GM12878 (cell line): Measurements from ENCODE around the gene PLA2G6. TPM values are rescaled to one million over a fixed set of nuclear protein-coding genes. Genes with fewer than 3 reads are reported as not detected.

Experiments
- ATAC-seq: fragments of 200-7000 bp; cut with Tn5 transposase; 3 replicates; pipeline ENCODE4 v1.9.1; 2020; ENCODE audit warnings: mild to moderate bottlenecking, moderate library complexity
- BruUV-seq: library from RNA; stranded (reverse); fragments of 400-500 nt; replicated peaks from 2 replicates; lab custom pipeline; 2021; lab: Mats Ljungman, UMichigan
- CTCF ChIA-PET: fragments of 300-600 bp; sonication (Branson Sonifier 250); formaldehyde crosslinking; extraction: SDS; loops from one replicate; lab custom pipeline; 2021; ENCODE audit warnings: inconsistent platforms; lab: Yijun Ruan, JAX
- POLR2A ChIA-PET: fragments of 350-600 bp; formaldehyde crosslinking; extraction: SDS; loops from one replicate; lab custom pipeline; 2021; ENCODE audit warnings: inconsistent platforms; lab: Charles Lee
- RAD21 ChIA-PET: fragments of 300-600 bp; sonication (Branson Sonifier 250); formaldehyde crosslinking; loops from one replicate; lab custom pipeline; 2023; ENCODE audit warnings: antibody characterized with exemption; ENCODE audit not compliant: unreplicated experiment; lab: Charles Lee
- SMC1A ChIA-PET: fragments of 300-600 bp; sonication (Branson Sonifier 250); formaldehyde crosslinking; loops from one replicate; lab custom pipeline; 2023; ENCODE audit not compliant: unreplicated experiment, uncharacterized antibody; lab: Charles Lee
- DNase-seq: peaks from one replicate; pipeline ENCODE4 v3.0.0-alpha.2; 2011; ENCODE audit warnings: low read depth, low spot score
- FAIRE-seq: peaks from 3 replicates; lab custom pipeline; 2011; peaks lifted over from hg19 to GRCh38; lab: Jason Lieb, UNC
- H2AFZ ChIP-seq: 2 replicates; pipeline ENCODE4 v1.6.0; 2011; ENCODE audit warnings: low read depth, low read length, control low read depth; ENCODE audit not compliant: control insufficient read depth
- H3K27ac ChIP-seq: 2 replicates; pipeline ENCODE4 v1.5.1; 2011; ENCODE audit warnings: control low read depth; ENCODE audit not compliant: control insufficient read depth, insufficient read depth
- H3K27me3 ChIP-seq, 2 experiments: replicated peaks in 1 of 2; 2 replicates each; pipeline versions ENCODE4 v1.6.0 to v1.6.1; 2011; ENCODE audit warnings: low read length in 1 of 2; ENCODE audit not compliant: control insufficient read depth in 2 of 2, insufficient read depth in 2 of 2
- H3K36me3 ChIP-seq, 2 experiments: 2 replicates each; pipeline ENCODE4 v1.5.1; 2011; ENCODE audit warnings: low read length in 1 of 2; ENCODE audit not compliant: control insufficient read depth in 2 of 2, insufficient read depth in 2 of 2
- H3K4me1 ChIP-seq: 2 replicates; pipeline ENCODE4 v1.6.1; 2011; ENCODE audit warnings: mild to moderate bottlenecking, low read length, moderate library complexity, mixed read lengths; ENCODE audit not compliant: control insufficient read depth, insufficient read depth
- H3K4me2 ChIP-seq: 2 replicates; pipeline ENCODE4 v1.6.0; 2011; ENCODE audit warnings: control low read depth; ENCODE audit not compliant: control insufficient read depth, insufficient read depth
- H3K4me3 ChIP-seq: fragments of 200-600 bp; sonication (generic); 2 replicates; pipeline ENCODE4 v1.5.1; 2016
- H3K79me2 ChIP-seq: 2 replicates; pipeline ENCODE4 v1.6.0; 2011; ENCODE audit warnings: low read length; ENCODE audit not compliant: control insufficient read depth, insufficient read depth
- H3K9ac ChIP-seq: 2 replicates; pipeline ENCODE4 v1.8.0; 2011; ENCODE audit warnings: low read length, control low read depth, mixed read lengths; ENCODE audit not compliant: control insufficient read depth, insufficient read depth
- H3K9me3 ChIP-seq: replicated peaks from 3 replicates; pipeline ENCODE4 v1.5.1; 2011; ENCODE audit warnings: mild to moderate bottlenecking, low read length; ENCODE audit not compliant: control insufficient read depth, insufficient read depth
- H4K20me1 ChIP-seq: 2 replicates; pipeline ENCODE4 v1.6.0; 2011; ENCODE audit not compliant: control insufficient read depth, insufficient read depth
- BCL11A ChIP-seq: IDR thresholded peaks from 2 replicates; pipeline ENCODE4 v1.6.1; 2011; ENCODE audit warnings: low read depth, low read length
- CTCF ChIP-seq, 3 experiments: IDR thresholded peaks in 2 of 3; conservative IDR thresholded peaks in 1 of 3; 2 replicates each; pipeline ENCODE4 v1.5.1; 2011; ENCODE audit warnings: low read depth in 3 of 3, low read length in 3 of 3, mild to moderate bottlenecking in 3 of 3, control low read depth in 2 of 3, moderate library complexity in 2 of 3, inconsistent platforms in 1 of 3, mixed read lengths in 1 of 3; ENCODE audit not compliant: control insufficient read depth in 2 of 3, insufficient read depth in 1 of 3; ENCODE audit errors: extremely low read depth in 1 of 3
- EP300 ChIP-seq, 2 experiments: fragments of 150-350 bp in 1 of 2; IDR thresholded peaks; 2 replicates each; pipeline ENCODE4 v1.6.1; 2011 to 2012; ENCODE audit warnings: low read depth in 2 of 2, low read length in 2 of 2, borderline replicate concordance in 1 of 2, improper control_type of control experiment in 1 of 2, inconsistent platforms in 1 of 2; ENCODE audit not compliant: control insufficient read depth in 1 of 2
- RAD21 ChIP-seq: IDR thresholded peaks from 2 replicates; pipeline ENCODE4 v1.6.1; 2011; ENCODE audit warnings: mild to moderate bottlenecking, low read depth, low read length, moderate library complexity; ENCODE audit not compliant: insufficient read depth
- RFX5 ChIP-seq: IDR thresholded peaks from 2 replicates; pipeline ENCODE4 v1.6.1; 2011; ENCODE audit warnings: low read depth, low read length, improper control_type of control experiment
- SMC3 ChIP-seq: IDR thresholded peaks from 2 replicates; pipeline ENCODE4 v1.6.1; 2011; ENCODE audit warnings: low read length, improper control_type of control experiment, borderline replicate concordance
- SREBF1 ChIP-seq: IDR thresholded peaks from 2 replicates; pipeline ENCODE4 v1.6.1; 2012; ENCODE audit warnings: mild to moderate bottlenecking, low read length
- STAT3 ChIP-seq: IDR thresholded peaks from 2 replicates; pipeline ENCODE4 v1.6.1; 2011; ENCODE audit warnings: low read depth, low read length, improper control_type of control experiment
- USF1 ChIP-seq: IDR thresholded peaks from 2 replicates; pipeline ENCODE4 v1.6.1; 2011; ENCODE audit warnings: borderline replicate concordance, low read depth, mild to moderate bottlenecking, moderate library complexity, mixed read lengths, low read length; ENCODE audit not compliant: insufficient read depth; ENCODE audit errors: extremely low read length
- YY1 ChIP-seq: IDR thresholded peaks from 2 replicates; pipeline ENCODE4 v1.6.1; 2011; ENCODE audit warnings: low read depth, mild to moderate bottlenecking, low read length
- ZNF622 ChIP-seq: fragments of 450-650 bp; IDR thresholded peaks from 2 replicates; pipeline ENCODE4 v1.6.1; 2017; ENCODE audit warnings: mild to moderate bottlenecking, inconsistent platforms
- WGBS: methylation state at CpG from one replicate; pipeline ENCODE4 v1.1.6; 2016; ENCODE audit warnings: low lambda C conversion rate; ENCODE audit not compliant: insufficient replicate concordance, insufficient coverage; ENCODE audit errors: missing lambda C conversion rate; 5-methylcytosine and 5-hydroxymethylcytosine counted together
- in situ Hi-C: fragments of 300-500 bp; cut with MboI; formaldehyde crosslinking; loops from 9 replicates; pipeline ENCODE4 v1.14.3; 2018; ENCODE audit warnings: mixed read lengths
- intact Hi-C: fragments of 100-400 bp; cut with micrococcal nuclease; formaldehyde crosslinking; loops from one replicate; pipeline ENCODE4 v1.14.2; 2022; ENCODE audit not compliant: unreplicated experiment
- polyA plus RNA-seq, 11 experiments: library from polyadenylated mRNA; depleted of rRNA in 4 of 11; unstranded in 6 of 11; stranded (reverse) in 5 of 11; fragments of >200 nt; fragmentation: Nextera tagmentation in 4 of 11; fragmentation: Illumina TruSeq in 1 of 11; extraction: Ambion mirVana in 4 of 11; extraction: Trizol in 1 of 11; gene quantifications; 1 replicate in 1 of 11; 2 replicates in 10 of 11; pipeline versions ENCODE4 v1.2.1 to v1.2.3, GENCODE V29; 2011 to 2016; ENCODE audit warnings: inconsistent platforms in 2 of 11, missing spikeins in 2 of 11, low read depth in 1 of 11
- total RNA-seq, 4 experiments: library from RNA; depleted of rRNA in 3 of 4; stranded (reverse); fragments of >200 nt in 3 of 4; fragmentation: Illumina TruSeq in 1 of 4; extraction: Trizol in 1 of 4; gene quantifications; 2 replicates each; pipeline versions ENCODE4 v1.2.1 to v1.2.3, GENCODE V29; 2013 to 2021
- TF ChIP-seq, protein P1 (sequence below): fragments of 450-650 bp; IDR thresholded peaks from 2 replicates; pipeline ENCODE4 v1.6.1; 2014; ENCODE audit warnings: mild to moderate bottlenecking

PLA2G6 gene
- total and polyA plus RNA-seq, 10 of the 15 experiments (the other 5 are each of a cell fraction or from before 2014, with no cell fraction given), result 0.15 to 42.2 (median 15.8) TPM

DNA sequence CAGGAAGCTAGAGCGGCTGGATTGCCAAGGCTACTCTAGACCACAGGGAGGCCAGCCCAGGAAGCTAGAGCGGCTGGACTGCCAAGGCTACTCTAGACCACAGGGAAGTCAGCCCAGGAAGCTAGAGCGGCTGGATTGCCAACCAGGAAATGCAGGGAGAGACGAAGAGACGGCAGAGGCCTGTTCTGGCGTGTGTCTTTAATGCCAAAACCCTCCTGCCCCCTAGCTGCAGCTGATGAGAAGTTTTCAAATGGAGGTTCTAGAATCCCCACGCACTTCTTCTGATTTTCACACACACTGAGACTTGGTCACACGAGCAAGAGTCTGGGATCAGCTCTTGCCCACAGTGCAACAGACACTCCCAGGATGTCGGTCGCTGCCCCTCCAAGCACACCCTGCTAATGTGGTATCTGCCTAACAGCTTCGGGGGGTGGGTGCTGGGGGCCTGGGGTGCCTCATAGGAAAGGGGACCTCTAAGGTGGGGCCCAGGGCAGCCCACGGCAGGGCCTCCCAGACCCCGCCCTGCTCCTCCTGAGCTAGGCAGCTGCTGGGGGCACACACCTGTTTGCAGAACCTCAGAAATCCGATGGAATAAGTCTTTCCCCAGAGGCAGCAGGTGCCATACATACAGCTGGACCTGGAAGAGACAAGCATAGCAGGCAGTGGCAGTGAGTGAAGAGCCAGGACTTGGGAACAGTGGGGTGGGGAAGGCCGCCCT is 48.6 kb upstream of the PLA2G6 start:
- Histone ChIP-seq H3K4me3 (no peak overlapping the region), H4K20me1 (no peaks in the 10 kb centered on the region), H3K4me1 (no peaks in the 10 kb centered on the region), H3K4me2 (no peak overlapping the region), H3K27me3 (no peaks in the 10 kb centered on the region), H3K79me2 (no peaks in the 10 kb centered on the region), H3K27ac (no peak overlapping the region), H2AFZ (no peak overlapping the region), H3K36me3 (peaks cover 3 to 5% of the 10 kb centered on the region in 2 experiments; a peak in 3 of 4 replicates), H3K9ac (no peak overlapping the region), H3K9me3 (no peaks in the 10 kb centered on the region)
- FAIRE-seq, result no peak
- POLR2A ChIA-PET, result no interaction called here
- SMC1A ChIA-PET, result interaction anchor here (0.7 to 1.6 kb wide), 4 partner anchors 44 to 130 kb away, joined by 3 to 6 read pairs (median 3); no protein-coding TSS in a partner anchor
- no peak for DNase-seq
- CTCF ChIA-PET, result interaction anchor here (1.0 to 4.3 kb wide), 9 partner anchors 16 to 178 kb away, joined by 3 to 22 read pairs (median 5); no protein-coding TSS in a partner anchor
- BruUV-seq, result no TSS peak
- RAD21 ChIA-PET, result interaction anchor here (1.0 to 2.4 kb wide), 5 partner anchors 11 to 177 kb away, joined by 3 to 14 read pairs (median 6); no protein-coding TSS in a partner anchor
- intact Hi-C loops, result no loop called here
- 79% methylated on average over 14 of the region's 15 CpGs for WGBS
- TF ChIP-seq CTCF (IDR thresholded peaks at IDR 0.05 in 2 of 3, conservative IDR thresholded peaks at IDR 0.05 in 1 of 3; ENCODE audit: control insufficient read depth in 2 of 3, extremely low read depth in 1 of 3, insufficient read depth in 1 of 3, low read depth in 3 of 3, low read length in 3 of 3) (peak; percentile 42 to 45 (median 42); a peak in 5 of 6 replicates), RAD21 (peak; percentile 74), BCL11A (no peak), ZNF622 (no peak), SMC3 (peak; percentile 50; the same call in 1 of the 2 replicates), STAT3 (no peak), USF1 (no peak), YY1 (0 out of 2 replicates have a peak, but pooled peaks have one; percentile 35), EP300 (IDR thresholded peaks at IDR 0.05; ENCODE audit: borderline replicate concordance in 1 of 2, control insufficient read depth in 1 of 2, low read depth in 2 of 2, low read length in 2 of 2) (no peak), SREBF1 (no peak), RFX5 (no peak)
- TF ChIP-seq, protein P1, sequence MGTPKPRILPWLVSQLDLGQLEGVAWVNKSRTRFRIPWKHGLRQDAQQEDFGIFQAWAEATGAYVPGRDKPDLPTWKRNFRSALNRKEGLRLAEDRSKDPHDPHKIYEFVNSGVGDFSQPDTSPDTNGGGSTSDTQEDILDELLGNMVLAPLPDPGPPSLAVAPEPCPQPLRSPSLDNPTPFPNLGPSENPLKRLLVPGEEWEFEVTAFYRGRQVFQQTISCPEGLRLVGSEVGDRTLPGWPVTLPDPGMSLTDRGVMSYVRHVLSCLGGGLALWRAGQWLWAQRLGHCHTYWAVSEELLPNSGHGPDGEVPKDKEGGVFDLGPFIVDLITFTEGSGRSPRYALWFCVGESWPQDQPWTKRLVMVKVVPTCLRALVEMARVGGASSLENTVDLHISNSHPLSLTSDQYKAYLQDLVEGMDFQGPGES, result no peak
- ATAC-seq, result peak; percentile 48; the same call in 2 of the 3 replicates
- in situ Hi-C loops, result no loop called here
